HG03521 (cell line): ENCODE data around the gene KAT7.

Source experiments
- ATAC-seq: cut with Tn5 transposase; IDR thresholded peaks from one replicate; pipeline ENCODE4 v1.9.1; 2021; ENCODE audit warnings: mild to moderate bottlenecking, moderate library complexity; ENCODE audit not compliant: unreplicated experiment

Gene KAT7

GRCh38 chr17:49760296-49760695, 28.2 kb upstream of the KAT7 start:
- no peak for ATAC-seq

DNA sequence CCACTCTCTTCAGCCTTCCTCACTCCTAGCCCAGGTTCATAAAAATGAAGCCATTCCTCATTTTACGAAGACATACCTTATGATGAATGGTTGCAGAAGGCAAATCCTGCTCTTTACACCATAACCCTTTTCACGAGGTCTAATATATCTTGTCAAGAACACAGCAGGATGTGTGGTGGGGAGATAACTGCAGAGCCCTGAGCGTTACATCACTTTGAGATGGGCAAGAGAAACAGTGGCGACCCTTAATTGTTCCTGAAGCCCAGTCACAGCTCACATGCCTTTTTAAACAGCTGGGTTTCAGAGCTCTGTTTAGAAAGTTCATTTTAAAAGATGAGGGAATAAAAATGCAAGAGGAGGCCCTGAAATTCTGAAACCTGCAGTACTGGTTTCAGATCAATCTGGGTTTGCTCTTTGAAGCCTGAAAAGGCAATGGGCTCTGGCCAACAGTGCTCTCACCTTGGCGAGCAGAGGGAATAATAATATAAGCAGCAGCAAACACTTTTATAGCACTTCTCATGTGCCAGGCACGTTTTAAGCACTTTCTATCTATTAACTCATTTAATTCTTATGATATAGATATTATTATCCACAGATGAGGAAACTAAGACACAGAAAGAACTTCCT, 27.4 kb upstream of the KAT7 start:
- ATAC-seq = no peak

- no peak for ATAC-seq
These were observed 26.1 kb upstream of the KAT7 start for GRCh38 chr17:49762151-49762941.

DNA sequence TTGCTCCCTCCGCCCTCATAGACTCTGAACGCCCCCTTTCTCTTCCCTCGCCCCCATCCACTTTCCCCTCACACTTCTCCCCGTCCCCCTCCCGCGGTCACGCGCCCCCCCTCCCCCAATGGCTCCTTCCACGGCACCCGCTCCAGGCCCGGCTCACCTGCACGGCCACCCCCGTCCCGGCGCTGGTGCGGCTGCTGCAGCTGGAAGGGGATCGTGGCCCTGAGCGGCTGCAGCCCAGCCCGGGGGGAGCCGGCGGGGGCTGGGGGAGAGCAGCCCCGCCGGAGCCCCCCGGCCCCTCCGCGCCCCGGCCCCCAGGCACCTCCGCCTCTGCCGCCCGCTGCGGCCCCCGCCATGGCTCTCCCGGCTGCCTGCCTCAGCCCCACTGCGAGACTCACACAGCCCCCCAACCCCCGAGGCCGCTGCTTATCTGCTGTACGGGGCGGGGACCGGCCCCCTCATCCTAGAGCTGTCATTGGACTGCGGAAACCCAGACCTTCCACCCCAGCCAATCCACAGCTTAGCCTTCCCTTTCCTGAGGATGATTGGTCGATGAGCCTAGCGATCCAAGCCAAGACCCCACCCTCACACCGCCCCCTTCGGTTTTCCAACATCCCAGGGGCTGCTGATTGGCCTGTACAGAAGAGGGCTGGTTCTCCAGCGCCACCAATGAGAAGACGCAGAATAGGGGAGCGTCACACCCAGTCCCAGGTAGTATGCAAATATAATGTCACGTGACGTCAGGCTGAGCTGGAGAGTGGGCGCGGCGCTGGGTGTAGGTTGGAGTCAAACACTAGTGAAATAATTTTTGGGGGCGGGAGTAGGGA, 24.5 kb upstream of the KAT7 start, which contains the start of gene FAM117A:
FAM117A (minus strand) TSS at position 397 of the 824 bp plus-strand sequence; CDS start at position 353, 44 bp downstream.
- peak; percentile 93 for ATAC-seq

- ATAC-seq = no peak
These were observed 23.8 kb upstream of the KAT7 start for GRCh38 chr17:49764559-49765180.

DNA sequence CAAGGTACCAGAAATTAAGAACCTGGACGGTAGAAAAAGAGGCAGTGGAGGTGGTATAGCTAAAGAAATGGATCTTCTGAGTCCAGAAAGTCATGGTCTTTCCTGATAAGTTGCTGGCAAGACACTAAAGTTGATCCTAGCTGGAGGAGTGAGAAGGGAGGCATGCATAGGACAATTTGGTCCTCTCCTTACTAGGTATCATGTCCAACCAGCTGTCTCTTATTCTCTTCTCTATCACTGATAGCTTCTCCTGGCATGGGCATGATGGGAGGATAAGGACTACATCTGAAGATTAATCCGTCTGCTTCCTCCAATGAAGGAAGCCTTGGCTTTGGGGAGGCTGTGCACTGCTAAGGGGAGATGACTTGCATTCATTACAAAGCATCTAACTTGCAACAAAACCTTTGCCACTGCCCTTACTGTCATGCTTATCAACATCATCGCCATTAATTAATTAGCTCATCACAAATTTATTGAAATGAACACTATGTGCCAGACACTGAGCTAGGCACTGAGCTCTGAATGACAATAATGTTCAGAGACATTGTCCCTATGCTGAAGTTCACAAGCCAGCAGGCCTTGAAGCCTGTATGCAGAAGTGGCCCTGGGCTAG, 21.5 kb upstream of the KAT7 start:
- no peak for ATAC-seq

DNA sequence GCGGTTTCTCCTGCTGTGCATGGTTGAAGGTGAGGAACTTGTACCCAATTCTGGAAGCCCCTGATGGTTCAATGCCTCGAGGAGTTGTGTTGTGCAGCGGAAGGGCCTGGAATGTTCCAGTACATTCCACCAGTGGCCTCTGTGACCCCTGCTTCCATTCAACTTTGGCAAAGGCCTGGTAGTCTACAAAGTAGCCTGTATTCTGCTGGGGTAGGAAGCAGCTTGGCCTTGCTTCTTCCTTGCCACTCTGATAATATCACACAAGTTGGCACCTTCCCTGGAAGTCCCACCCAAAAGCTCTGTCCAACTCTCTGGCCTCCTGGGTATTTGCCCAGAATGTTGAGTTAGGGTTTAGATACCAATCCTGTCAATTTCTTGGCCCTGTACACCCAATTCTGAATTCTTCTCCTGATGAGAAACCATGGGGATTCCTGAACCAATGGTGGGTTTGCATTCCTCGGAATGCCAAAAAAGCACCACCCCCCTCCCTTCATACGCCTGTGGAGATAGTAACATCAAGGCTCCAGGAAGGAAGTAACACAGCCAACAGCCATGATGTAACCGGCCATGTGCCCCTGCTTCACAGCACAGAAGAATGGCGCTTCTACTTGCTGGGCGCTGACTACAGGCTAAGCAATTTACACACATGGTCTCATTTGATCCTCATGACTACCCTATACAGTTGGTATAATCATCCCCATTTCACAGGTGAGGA, 12.8 kb upstream of the KAT7 start:
- no peak for ATAC-seq

DNA sequence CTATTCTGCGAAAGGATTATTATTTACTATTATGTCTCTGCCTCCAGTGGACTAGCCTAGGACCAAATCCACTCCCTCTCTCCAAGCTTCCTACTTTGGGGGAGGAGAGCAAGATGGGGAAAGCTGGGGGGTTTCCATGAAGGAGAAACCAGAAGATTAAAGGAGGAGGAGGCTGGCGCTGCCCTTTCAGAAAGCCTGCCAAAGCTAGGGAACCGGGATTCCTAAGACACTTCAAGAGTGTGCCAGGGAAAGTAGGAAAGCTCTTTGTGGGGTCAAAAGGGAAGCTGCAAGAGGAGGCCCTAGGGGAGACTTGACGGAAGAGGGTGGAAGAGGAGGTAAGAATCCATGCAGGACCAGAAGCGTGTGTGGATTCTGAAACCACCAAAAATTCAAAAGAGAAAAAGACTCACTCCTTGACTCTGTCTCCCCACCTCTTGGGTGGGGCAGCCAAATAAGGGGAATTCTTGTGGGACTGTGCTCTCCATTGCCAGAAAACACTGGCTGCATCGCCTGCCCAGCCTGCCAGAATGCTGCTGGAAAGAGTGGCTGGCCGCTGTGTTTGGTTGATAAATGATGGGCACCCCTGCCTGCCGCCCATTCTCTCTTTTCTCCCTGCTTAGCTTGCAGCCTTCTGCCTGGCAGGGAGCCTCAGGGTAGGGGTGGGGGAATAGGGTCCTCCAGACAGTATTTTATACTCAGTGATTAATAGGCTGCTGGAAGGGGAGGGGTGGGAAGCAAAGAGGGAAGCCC, 11.8 kb upstream of the KAT7 start:
- ATAC-seq = no peak

DNA sequence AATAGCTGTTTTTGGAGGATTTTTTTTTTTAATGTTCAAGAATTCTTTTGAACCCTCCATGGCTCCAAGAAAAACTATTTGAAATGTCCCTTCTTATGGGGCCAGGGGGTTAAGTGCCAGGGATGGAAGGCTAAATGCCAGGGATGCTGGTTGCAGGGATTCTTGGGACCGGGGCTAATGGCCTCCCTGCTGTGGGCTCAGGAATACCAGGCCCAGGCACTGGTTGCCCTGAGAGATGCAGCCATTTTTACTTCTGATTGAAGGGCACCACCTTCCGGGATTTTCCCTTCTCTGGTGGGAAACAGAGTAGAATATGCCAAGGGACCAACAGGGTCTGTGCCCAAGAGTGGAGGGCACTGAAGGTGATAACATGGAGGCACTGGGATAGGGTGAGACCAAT, 10.9 kb upstream of the KAT7 start:
- ATAC-seq = no peak

DNA sequence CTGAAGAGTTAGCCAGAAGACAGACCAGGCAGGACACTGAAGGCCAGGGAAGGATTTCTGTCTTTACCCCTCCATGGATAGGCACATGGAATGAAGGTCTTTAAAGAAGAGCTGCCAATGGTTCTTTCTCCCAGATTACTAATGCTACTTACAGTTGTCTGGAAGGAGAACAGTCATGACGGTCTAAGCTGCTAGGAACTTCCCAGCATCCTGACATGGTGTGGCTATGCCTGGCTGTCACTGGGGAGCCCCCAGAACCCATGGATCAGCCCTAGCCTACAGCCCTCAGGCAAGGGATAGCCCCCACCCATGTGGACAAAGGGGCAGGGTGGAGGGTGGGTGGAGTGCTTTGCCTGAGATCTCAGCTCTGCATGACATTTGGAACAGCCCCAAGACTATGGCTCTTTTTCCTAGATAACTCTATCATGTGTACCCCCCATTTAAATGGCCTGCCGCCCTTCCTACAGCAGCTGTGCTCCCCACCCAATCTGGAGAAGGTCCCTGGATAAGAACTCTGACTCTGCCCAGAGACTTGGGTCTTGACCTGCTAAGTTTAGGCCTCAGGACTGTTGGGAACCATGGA, 9.2 kb upstream of the KAT7 start:
- no peak for ATAC-seq

- ATAC-seq = no peak
These were observed 8.7 kb upstream of the KAT7 start for GRCh38 chr17:49779739-49780231.

GRCh38 chr17:49783071-49783715, 5.3 kb upstream of the KAT7 start:
- ATAC-seq = no peak

GRCh38 chr17:49783791-49784190, 4.7 kb upstream of the KAT7 start:
- ATAC-seq = no peak

DNA sequence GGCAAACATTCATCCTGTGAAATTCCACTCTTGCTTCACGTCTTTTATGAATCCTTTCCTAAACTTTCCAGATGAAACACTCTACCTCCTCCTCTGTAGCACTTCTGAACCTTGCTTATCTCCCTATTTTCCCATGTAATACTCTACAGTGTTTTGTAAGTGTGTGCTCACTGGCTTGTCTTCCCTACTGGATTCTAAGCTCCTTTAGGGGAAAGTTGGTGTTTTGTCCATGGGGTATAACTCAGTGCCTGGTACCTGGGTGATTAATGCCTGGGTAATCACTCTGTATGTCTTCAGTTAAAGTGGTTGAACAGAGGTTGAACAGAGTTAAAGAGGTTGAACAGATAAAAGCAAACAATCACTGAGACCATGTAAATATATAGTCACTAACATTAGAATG, 3.8 kb upstream of the KAT7 start:
- ATAC-seq = no peak

DNA sequence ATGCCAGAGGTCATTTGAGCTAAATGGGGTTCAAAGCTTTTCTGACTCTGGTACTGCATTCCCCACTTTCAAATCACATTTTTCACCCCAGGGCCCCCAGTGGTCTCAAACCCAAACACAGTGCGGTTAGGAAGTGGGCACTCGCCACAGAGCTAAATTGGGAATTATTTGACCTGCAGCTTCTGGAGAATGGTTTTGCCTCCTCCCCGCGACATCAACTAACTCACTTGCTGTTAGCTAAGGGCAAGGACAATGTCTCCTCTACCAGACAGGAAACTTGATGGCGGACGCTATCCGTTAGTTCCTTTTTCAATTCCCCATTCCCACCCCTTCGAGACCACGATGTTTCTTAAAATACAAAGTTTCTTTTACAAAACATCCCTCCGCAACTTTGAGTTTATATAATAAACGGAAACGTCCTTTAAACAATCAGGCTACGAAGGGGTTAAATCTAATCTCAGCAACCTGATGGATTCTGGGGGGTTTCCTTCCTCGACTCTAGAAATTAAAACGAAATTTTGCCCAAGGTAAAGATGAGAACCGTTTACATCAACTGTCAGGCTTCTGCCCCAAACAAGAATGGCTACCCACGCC, 500 bp upstream of the KAT7 start:
- no peak for ATAC-seq

- no peak for ATAC-seq
These were observed 730 bp downstream of the KAT7 start for GRCh38 chr17:49789243-49789578.

DNA sequence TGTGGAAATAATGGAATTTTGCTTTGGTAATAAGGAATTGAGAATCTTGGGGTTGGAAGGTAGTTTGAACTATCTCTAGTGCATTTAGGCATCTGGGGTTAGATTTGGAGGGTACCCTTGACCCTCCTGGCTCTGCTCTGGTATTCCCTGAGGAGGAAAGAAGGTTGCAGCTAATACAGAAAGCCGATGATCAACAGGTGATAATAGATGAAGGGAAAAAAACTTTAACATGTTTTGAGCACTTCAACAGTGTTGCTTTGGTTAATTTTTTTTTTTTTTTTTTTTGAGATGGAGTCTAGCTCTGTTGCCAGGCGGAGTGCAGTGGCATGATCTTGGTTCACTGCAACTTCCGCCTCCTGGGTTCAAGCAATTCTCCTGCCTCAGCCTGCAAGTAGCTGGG, 4.8 kb downstream of the KAT7 start:
- no peak for ATAC-seq

GRCh38 chr17:49795372-49795771, 6.9 kb downstream of the KAT7 start:
- ATAC-seq = no peak
